GM21825 (cell line): ENCODE results near the gene MME.

ENCODE experiments used
- ATAC-seq: cut with Tn5 transposase; IDR thresholded peaks from one replicate; pipeline ENCODE4 v1.9.1; 2021; ENCODE audit warnings: mild to moderate bottlenecking, moderate library complexity; ENCODE audit not compliant: unreplicated experiment

Gene MME

GRCh38 chr3:155229086-155229485 is 149.0 kb downstream of the MME start:
- ATAC-seq, result no peak

- ATAC-seq, result no peak
Measured at GRCh38 chr3:155230382-155230781, 150.3 kb downstream of the MME start.

- peak; percentile 52 for ATAC-seq
Measured at GRCh38 chr3:155231792-155232191, 151.7 kb downstream of the MME start.

- no peak for ATAC-seq
Measured at GRCh38 chr3:155232605-155233004, 152.5 kb downstream of the MME start.

- no peak for ATAC-seq
Measured at GRCh38 chr3:155233213-155233612, 153.1 kb downstream of the MME start.
